Activated naive CD4-positive, alpha-beta T cell (primary cell): ENCODE data around the gene SYCE1.
"Not testable (repeated sequence)": the region's sequence is repeated elsewhere in the genome, so short reads cannot be mapped to it uniquely, and the experiment has no call there.

Experiments used
- DNase-seq, 4 experiments: peaks; one replicate each; lab custom pipeline; 2025; lab: John Stamatoyannopoulos, UW

SYCE1 gene

DNA sequence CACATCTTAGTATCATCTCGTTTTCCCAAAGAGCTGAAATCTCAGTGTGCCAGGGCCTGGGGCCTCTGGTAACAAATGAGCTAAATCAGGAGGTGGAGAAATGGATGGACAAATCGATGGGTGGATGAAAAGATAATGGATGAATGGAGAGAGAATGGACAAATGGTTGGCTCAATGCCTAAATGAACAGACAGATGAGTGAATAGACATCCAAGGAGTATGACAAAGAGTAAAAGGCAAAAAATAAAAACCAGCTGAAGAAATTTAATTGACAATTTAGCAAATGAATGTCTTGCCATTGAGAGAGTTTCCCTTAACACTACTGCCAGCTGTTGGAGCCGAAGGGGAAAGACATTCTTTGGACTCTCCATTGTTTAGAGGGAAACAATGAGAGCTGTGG lies 8.0 kb downstream of the SYCE1 start:
- no peak for DNase-seq

DNA sequence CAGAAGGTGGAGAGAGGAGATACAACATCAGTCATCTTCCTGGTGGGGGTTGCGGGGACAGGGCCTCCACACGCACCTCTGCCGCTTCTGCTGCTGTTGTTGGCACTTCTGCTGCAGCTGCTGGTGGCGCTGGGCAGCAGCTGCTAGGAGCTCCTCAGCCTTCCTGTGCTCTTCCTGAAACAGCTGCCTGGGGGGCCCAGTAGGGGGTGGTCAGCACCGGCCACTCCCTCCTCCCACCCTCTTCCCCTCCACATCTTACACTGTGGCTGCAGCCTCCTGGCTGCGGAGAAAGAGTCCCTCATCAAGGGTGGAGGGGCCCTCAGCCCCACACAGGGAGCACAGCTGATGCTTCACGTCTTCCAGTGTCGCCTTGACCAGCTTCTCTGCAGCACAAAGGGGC lies 9.9 kb downstream of the SYCE1 start:
- DNase-seq: no peak

DNA sequence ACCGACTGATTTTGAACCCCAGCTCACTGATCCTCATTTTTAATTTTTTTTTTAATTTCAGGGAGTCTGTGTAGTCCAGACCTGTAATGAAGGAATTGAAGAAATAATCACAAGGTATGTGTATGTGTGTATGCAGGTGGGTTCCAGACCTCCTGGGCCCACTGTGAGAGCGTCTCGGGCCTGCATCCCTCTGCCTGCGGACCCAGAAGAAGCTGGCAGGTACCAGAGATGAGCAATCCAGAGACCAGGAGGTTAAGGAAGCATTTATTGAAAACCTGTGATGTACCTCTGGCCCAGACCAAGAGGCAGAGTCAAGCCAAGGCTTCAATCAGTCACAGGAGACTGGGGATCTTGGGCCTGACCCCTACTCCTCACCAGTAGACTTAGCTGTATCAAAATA lies 10.8 kb downstream of the SYCE1 start:
- DNase-seq: no peak

DNA sequence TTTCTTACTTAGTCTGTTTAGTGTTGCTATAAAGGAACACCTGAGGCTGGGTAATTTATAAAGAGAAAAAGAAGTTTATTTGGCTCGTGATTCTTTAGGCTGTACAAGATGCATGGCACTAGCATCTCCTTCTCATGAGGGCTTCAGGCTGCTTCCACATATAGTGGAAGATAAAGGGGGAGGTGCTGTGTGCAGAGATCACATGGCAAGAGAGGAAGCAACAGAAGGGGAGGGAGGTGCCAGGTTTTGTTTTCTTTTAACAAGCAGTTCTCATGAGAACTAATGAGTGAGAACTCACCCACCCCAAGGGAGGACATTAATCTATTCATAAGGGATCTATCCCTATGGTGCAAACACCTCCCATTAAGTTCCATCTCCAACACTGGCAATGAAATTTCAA lies 20.9 kb downstream of the SYCE1 start:
- no peak for DNase-seq

DNA sequence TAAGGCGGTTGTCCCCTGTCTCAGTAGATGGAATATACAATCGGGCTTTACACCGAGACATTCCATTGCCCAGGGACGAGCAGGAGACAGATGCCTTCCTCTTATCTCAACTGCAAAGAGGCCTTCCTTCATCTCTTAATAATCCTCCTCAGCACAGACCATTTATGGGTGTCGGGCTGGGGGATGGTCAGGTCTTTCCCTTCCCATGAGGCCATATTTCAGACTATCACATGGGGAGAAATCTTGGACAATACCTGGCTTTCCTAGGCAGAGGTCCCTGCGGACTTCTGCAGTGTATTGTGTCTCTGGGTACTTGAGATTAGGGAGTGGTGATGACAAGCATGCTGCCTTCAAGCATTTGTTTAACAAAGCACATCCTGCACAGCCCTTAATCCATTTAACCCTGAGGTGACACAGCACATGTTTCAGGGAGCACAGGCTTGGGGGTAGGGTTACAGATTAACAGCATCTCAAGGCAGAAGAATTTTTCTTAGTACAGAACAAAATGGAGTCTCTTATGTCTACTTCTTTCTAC lies 23.9 kb downstream of the SYCE1 start:
- not testable (repeated sequence) for DNase-seq

DNA sequence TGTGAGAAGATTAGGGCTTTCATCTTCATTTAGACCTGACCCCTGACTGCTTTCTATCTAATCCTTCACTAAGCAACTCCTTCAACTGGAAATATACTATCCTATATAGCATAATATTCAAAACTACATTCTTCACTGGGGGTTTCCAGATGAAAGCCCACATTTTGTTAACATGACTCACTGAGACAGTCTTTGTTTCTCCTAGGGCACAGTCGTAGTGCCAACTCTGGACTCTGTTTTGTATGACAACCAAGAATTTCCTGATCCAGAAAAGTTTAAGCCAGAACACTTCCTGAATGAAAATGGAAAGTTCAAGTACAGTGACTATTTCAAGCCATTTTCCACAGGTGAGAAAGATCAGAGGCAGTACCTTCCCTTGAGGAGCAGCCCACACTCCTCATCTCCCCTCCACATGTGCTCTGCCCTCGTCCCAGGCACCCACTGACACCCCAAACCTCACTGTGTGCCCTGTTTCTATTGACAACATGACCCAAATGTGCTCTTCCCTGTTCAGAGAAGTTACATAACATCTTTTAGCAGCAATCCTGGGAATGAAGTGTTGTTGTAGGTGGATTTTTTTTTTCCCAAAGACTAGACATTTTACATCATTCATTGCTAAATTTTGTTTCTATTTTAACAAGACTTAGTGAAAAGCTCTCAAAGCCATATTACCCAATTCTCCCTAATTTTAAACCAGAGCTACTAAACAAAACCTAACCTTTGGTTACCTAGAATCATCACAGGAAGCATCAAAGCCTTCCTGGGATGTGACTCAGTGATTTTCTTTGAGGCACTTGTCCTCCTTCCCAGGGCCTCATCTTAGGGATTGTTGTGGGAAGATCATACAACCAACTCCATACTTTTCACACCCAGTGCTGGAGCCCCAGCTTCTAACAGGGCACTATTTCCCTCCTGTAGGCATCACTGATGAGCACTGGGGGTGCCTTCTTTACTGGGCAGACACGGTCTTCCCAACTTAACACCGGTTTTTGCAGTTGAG lies 27.5 kb downstream of the SYCE1 start:
- DNase-seq: no peak

DNA sequence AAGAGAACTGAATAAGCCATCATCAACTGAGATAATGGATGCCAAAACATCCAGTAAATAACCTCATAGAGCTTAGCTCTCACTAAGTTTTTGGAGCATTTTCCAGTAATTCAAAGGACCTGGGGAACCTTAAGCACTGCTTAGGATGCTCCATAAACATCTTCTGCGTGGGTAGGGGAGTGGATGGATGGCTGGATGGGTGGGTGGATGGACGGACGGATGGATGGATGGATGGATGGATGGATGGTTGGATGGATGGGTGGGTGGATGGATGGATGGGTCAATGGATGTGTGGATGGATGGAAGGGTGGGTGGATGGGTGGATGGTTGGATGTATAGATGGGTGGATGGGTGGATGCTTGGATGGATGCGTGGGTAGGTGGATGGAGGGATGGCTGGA lies 29.2 kb downstream of the SYCE1 start:
- DNase-seq: no peak

DNA sequence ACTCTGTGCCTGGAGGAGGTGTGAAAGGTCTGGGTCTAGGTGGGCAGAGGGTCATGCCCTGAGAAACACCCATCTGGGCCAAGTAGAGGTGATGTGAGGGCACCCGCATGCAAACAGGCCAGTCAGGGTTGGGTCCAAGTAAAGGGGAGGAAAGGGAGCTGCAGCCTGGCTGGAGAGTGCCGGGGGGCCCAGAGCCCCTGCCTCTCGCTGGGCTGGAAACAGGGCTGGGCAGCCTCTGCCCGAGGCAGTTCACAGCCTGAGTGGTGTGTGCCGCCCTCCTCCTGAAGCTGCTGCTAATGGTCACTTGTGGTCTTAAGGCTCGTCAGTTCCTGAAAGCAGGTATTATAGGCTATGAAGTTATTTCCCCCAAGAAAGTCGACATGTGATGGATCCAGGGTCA lies 31.0 kb downstream of the SYCE1 start:
- DNase-seq: no peak

DNA sequence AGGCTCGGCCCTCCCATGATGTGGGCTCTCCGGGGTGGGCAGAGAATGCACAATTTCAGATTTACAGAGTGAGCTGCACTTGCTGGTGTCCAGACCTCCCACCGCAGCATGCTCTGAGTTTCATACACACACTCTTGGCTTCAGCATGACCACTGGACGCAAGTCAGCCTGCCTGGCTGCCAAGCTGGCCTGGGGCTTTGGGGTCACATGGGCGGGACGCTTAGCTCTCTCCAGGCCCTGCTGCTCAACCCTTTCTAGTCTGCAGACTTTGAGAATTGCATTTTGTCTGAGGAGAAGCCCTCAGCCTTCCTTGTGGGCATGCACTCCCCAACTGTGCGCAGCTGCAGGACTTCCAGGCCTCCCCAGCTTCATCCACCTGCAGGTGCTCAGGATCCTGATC lies 32.5 kb downstream of the SYCE1 start:
- no peak for DNase-seq

DNA sequence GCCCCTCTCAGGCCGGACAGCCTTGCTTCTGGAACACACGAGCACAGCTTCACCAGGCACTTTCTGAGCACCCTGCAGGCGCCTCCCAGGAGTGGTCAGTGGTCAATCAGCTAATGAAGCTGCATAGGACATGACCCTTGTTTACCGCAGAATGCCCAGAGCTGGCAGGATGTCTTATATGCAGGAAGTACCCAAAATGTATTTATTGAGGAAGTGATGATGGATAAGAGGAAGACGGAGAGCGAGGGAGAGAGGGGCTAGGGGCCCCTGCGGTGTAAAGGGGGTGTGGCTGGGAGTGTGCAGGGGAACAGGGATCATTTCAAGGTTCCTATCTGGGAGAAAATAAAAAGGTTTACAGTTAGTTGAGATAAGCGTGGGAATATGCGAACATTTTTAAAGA lies 34.9 kb downstream of the SYCE1 start:
- no peak for DNase-seq

DNA sequence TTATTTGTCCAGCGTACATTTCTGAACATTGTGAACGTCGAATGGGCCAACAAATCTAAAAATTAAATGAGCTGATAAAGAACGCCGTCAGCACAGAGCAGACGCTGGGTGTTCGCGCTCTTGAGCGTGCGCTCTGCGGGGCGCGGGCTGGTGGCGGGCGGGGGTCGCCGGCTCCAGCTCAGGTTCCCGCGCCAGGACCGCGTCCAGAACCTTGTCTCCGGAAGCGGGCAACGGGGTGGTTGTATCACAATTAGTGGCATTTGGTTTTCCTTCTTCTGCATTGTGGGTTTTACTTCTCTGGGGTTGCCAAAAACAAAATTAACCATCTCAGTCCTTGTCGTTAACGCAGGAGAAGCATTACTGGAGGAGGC lies 35.8 kb downstream of the SYCE1 start:
- DNase-seq: no peak

DNA sequence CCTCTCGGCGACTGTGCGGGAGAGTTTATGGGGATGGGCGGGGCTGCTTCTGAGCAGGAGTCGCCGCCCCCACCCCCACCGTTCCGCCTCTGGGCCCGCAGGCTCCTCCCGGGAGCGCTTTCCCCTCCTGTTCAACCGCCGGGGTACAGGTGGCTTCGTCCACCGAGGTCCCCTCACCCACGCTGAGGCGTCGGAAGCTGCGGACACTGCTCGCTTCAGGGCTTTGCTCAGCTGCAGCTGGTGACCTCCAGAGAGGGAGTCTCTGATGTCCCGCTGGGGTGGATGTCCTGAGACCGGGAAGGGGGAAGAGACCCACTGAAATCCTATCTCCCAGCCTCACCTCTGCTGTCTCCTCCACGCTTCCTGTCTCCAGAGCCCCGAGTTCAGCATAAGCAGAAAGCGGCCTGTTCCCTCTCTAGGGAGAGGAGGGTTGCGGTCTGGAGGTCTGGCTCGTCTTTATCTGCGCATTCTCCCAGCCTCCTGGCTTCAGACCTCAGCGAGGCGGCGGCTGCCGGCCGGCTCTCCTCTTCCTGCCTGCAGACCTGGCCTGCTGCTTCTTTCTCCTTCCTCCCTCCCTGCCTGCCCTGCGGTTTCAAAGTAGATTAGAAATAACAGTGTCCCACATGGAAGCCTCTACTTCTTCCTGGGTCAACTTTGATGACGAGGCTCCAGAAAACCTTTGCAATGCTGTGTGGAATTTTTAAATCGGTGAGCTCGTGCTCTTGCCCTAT lies 36.4 kb downstream of the SYCE1 start:
- DNase-seq: no peak

DNA sequence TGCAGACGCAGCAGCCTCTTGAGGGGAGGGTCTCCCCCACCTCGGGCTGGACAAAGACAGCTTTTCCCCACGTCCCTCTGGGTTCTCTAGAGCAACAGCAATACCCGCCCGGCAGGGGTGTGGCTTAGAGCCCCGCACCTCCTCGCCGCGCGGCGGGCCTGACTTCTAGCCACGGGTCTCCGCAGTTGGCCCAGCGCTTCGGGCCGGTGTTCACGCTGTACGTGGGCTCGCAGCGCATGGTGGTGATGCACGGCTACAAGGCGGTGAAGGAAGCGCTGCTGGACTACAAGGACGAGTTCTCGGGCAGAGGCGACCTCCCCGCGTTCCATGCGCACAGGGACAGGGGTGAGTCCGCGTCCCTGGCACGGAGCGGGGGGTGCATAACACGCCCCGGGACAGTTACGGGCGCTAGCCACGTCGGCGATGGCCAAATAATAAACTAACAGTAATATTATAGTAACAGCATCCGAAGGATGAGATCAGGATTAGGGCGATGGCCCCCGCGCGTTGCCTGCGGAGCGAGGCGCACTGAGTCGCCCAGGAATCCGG lies 37.0 kb downstream of the SYCE1 start:
- no peak for DNase-seq

DNA sequence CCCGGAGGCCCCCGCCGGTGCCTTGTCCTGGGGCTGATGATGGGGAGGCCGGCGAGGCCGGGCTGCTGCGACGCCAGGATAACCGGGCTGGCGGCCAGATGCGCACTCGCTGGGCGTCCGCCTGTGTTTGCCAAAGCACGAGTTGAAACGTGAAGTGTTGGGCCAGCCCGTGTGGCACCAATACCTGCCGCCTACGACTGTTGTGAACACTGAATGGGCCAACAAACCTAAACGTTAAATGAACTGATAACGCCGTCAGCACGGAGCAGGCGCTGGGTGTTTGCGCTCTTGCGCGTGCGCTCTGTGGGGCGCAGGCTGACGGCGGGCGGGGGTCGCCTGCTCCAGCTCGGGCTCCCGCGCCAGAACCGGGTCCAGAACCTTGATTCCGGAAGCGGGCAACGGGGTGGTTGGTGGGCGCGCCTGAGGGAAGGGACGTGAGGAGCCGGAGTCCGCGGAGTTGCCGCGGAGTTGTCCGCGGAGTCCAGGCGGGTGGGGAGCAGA lies 37.6 kb downstream of the SYCE1 start:
- DNase-seq: no peak

DNA sequence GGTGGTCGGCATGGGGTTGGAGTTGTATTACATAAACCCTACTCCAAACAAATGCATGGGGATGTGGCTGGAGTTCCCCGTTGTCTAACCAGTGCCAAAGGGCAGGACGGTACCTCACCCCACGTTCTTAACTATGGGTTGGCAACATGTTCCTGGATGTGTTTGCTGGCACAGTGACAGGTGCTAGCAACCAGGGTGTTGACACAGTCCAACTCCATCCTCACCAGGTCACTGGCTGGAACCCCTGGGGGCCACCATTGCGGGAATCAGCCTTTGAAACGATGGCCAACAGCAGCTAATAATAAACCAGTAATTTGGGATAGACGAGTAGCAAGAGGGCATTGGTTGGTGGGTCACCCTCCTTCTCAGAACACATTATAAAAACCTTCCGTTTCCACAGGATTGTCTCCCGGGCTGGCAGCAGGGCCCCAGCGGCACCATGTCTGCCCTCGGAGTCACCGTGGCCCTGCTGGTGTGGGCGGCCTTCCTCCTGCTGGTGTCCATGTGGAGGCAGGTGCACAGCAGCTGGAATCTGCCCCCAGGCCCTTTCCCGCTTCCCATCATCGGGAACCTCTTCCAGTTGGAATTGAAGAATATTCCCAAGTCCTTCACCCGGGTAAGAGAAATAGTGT lies 38.3 kb downstream of the SYCE1 start, which contains the start of gene CYP2E1:
TSS of gene CYP2E1 (plus strand) at position 407 of the 632 bp plus-strand sequence. CDS start at position 440, 33 bp downstream.
- no peak for DNase-seq

DNA sequence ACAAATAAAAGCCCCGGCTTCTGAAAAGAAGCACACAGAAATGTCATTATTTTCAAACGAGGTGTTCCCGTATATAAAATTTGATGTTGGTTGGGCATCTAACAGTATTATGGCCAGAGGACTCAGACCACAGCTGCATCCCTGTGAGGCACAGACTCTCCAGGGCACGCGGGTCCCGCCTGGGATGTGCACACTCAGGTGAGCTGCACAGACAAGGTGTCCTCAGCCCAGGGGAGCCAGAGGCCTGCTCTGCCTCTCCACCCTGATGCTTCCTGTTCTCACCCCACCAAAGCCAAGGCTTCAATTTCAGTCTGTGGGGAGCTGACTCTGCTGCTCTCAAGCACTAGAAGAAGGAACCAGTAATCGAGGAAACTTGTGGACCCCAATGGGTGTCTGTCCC lies 39.9 kb downstream of the SYCE1 start:
- no peak for DNase-seq

DNA sequence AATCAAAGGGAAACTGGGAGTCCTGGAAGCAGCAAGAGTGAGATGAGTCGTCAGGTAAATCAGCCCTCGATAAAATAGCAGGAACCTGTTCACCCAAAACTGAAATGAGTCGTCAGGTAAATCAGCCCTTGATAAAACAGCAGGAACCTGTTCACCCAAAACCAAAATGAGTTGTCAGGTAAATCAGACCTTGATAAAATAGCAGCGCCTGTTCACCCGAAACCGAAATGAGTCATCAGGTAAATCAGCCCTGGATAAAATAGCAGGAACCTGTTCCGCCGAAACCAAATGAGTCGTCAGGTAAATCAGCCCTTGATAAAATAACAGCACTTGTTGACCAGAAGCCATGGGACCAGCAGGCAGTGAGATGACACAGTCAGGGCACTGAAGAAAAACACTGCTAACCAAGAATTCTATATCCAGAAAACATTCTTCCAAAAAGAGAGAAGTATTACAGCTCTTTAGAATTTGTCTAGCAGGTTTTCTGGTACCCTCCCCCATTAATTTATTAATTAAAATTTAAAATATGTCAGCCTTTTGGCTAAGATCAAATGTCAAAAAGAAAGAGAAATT lies 41.7 kb downstream of the SYCE1 start:
- DNase-seq: no peak

DNA sequence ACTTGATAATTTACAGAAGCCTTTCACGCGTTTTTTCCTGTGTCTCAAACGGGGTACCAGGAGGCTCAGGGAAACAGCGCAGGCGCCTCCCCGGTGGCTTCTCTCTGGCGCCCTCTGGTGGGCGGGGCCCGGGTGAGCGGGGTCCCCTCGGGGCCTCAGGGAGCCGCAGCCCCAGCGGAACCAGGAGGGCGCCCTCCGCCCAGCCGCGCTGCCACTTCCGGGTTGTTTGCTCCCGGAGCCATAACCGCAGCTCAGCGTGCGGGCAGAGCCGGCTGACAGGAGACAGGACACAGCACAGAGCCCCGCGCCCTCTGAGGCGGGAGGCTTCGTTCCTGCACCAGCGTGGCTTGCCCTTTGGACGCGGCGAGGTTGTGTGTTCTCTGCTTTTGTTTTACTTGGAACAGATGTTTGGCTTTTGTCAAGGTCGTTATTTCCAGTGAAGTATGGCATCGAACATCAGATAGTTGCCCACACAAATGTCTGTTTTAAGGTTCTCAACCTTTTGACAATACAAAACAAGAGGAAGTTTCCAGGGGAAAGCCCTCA lies 45.1 kb downstream of the SYCE1 start:
- peak; percentile 87 to 95 (median 90) for DNase-seq

DNA sequence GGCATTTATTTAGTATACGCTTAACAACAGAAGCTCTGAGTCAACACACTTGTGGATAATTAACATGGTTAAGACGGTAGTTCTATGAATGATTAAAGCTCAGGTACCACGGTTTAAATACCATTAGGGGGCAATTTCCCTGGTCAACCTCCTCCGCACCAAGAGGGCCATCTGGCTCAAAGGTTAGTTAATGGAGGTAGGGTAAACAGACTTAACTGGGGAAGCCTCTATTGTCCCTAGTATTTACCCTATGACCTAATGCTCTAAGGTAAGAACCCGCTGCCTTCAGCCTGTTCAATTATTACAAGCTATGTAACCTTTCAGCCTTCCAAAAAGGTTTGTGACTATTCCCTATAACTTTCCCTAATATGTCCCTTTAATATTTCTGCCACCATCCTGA lies 46.9 kb downstream of the SYCE1 start:
- not testable (repeated sequence) for DNase-seq

DNA sequence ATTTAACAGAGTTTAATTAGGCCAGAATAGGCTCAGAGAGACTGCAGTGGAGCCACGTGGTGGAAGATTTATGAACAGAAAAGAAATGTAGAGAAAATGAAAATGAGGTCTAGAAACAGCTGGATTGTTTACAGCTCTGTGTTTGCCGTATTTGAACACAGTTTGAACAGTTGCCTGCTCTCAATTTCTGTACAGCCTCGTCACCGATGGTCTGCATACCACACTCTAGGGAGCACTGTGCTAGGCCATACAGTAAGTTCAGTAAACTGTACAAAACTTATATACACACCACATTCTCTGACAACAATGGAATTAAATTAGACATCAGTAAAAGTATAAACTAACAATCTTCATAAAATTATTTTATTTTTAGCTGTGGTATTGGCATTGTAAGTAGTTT lies 49.3 kb downstream of the SYCE1 start:
- no peak for DNase-seq

DNA sequence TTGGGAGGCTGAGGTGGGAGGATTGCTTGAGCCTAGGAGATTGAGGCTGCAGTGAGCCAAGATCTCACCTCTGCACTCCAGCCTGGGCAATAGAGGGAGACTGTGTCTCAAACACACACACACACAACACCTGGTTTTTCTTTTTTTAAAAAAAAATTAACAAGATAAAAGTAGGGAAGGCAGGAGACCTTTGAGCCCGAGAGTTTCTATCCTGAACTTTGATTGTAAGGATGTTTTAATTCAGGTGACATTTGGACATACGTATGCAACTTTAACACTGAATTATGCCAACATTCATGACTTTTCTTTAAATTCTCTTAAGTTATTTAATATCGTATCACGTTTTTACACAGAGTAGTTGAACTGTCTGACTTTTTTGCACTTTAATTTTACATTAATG lies 49.9 kb downstream of the SYCE1 start:
- DNase-seq: no peak
